ENCODE results near the gene GIPR.
"Not testable (repeated sequence)": the region's sequence is repeated elsewhere in the genome, so short reads cannot be mapped to it uniquely, and the experiment has no call there.

GIPR gene

GRCh38 chr19:45646345-45646698 lies 21.7 kb upstream of the GIPR start:
- no peak for DNase-seq

GRCh38 chr19:45650722-45651121 lies 17.3 kb upstream of the GIPR start:
- DNase-seq: no peak

- no peak for DNase-seq
Observed at GRCh38 chr19:45653634-45654033, 14.4 kb upstream of the GIPR start.

GRCh38 chr19:45655073-45655472 lies 12.9 kb upstream of the GIPR start:
- no peak for DNase-seq

- no peak for DNase-seq
Observed at GRCh38 chr19:45657520-45658167, 10.4 kb upstream of the GIPR start.

- no peak for DNase-seq
Observed at GRCh38 chr19:45659096-45659729, 8.8 kb upstream of the GIPR start.

GRCh38 chr19:45660636-45661035 lies 7.4 kb upstream of the GIPR start:
- DNase-seq: no peak

- no peak for DNase-seq
Observed at GRCh38 chr19:45663800-45664199, 4.2 kb upstream of the GIPR start.

GRCh38 chr19:45664575-45664974 lies 3.4 kb upstream of the GIPR start:
- DNase-seq: no peak

- DNase-seq: no peak
Observed at GRCh38 chr19:45668342-45668871, 386 bp downstream of the GIPR start.

- no peak for DNase-seq
Observed at GRCh38 chr19:45670670-45671453, 2.8 kb downstream of the GIPR start.

- DNase-seq: no peak
Observed at GRCh38 chr19:45674946-45675345, 6.9 kb downstream of the GIPR start.

- no peak for DNase-seq
Observed at GRCh38 chr19:45676851-45677263, 8.8 kb downstream of the GIPR start.

- DNase-seq: no peak
Observed at GRCh38 chr19:45677351-45678230, 9.6 kb downstream of the GIPR start.

- peak; percentile 68 for DNase-seq
Observed at GRCh38 chr19:45681391-45682015, 13.5 kb downstream of the GIPR start.

GRCh38 chr19:45682117-45682516 lies 14.1 kb downstream of the GIPR start:
- DNase-seq: no peak

GRCh38 chr19:45682908-45683307 lies 14.9 kb downstream of the GIPR start:
- no peak for DNase-seq

GRCh38 chr19:45685045-45685444 lies 17.0 kb downstream of the GIPR start:
- DNase-seq: not testable (repeated sequence)

GRCh38 chr19:45687599-45687998 lies 19.6 kb downstream of the GIPR start:
- no peak for DNase-seq

GRCh38 chr19:45691516-45692186 lies 23.6 kb downstream of the GIPR start, which contains the start of gene SNRPD2:
TSS of gene SNRPD2 (minus strand) at chr19:45691953. CDS start at chr19:45691888, 65 bp downstream.
- peak; percentile 94 for DNase-seq

Data from NK-92 treated with Interleukin-12 subunit alpha and Interleukin-12 subunit beta, amount 100 ng/mL, for 24 hours (cell line).